ENCODE results near the gene TMEM94. TPM values are rescaled to one million over a fixed set of nuclear protein-coding genes. Genes with fewer than 3 reads are reported as not detected.

The TMEM94 gene
- total and polyA plus RNA-seq, 2 experiments from 2014 or later = 43.5 to 53.5 TPM

GRCh38 chr17:75486151-75486550 is 29.7 kb downstream of the TMEM94 start:
- H3K9me2 ChIP-seq (replicated peaks; ENCODE audit: insufficient read depth) = no peaks in the 10 kb centered on the region

GRCh38 chr17:75486951-75487350 is 30.5 kb downstream of the TMEM94 start:
- no peaks in the 10 kb centered on the region for H3K27me3 ChIP-seq
- no peaks in the 10 kb centered on the region for H3K9me3 ChIP-seq (ENCODE audit: low read depth)
- no peaks in the 10 kb centered on the region for H3K9me2 ChIP-seq (replicated peaks; ENCODE audit: insufficient read depth)
- WGBS (ENCODE audit: low lambda C conversion rate, missing lambda C conversion rate) = 97% methylated on average over 5 of the region's 5 CpGs
- peaks cover 12% of the 10 kb centered on the region for H4K20me1 ChIP-seq (ENCODE audit: insufficient read depth, poor library complexity, severe bottlenecking)
- no peaks in the 10 kb centered on the region for H3K36me3 ChIP-seq (replicated peaks; ENCODE audit: insufficient read depth, low read depth)
- TF ChIP-seq EZH2 (IDR thresholded peaks at IDR 0.05; ENCODE audit: borderline replicate concordance) (no peak), CTCF (IDR thresholded peaks at IDR 0.05; ENCODE audit: poor library complexity) (no peak), EZH2phosphoT487 (IDR thresholded peaks at IDR 0.05; ENCODE audit: low read depth, severe bottlenecking, unreplicated experiment) (no peak)
- H3K27ac ChIP-seq = no peak overlapping the region
- no peak for DNase-seq (ENCODE audit: low spot score)
- H3K79me2 ChIP-seq = peaks cover 24% of the 10 kb centered on the region
- peaks cover 5% of the 10 kb centered on the region for H3K4me1 ChIP-seq (ENCODE audit: insufficient read depth)
- no peak overlapping the region for H3K4me2 ChIP-seq
- H3K4me3 ChIP-seq = no peak overlapping the region
- H2AFZ ChIP-seq = no peak overlapping the region

More at GRCh38 chr17:75486151-75486550, 29.7 kb downstream of the TMEM94 start:
- no peak for DNase-seq (ENCODE audit: low spot score)
- TF ChIP-seq EZH2 (IDR thresholded peaks at IDR 0.05; ENCODE audit: borderline replicate concordance) = no peak
- TF ChIP-seq EZH2phosphoT487 (IDR thresholded peaks at IDR 0.05; ENCODE audit: low read depth, severe bottlenecking, unreplicated experiment) = no peak
- TF ChIP-seq CTCF (IDR thresholded peaks at IDR 0.05; ENCODE audit: poor library complexity) = no peak
- Histone ChIP-seq H3K4me2 (no peak overlapping the region), H3K4me1 (ENCODE audit: insufficient read depth) (peaks cover 13% of the 10 kb centered on the region), H3K27ac (no peak overlapping the region), H3K4me3 (no peak overlapping the region), H3K79me2 (peaks cover 25% of the 10 kb centered on the region), H2AFZ (no peak overlapping the region), H3K27me3 (no peaks in the 10 kb centered on the region), H3K9me3 (ENCODE audit: low read depth) (no peaks in the 10 kb centered on the region), H4K20me1 (ENCODE audit: insufficient read depth, poor library complexity, severe bottlenecking) (peaks cover 19% of the 10 kb centered on the region), H3K36me3 (replicated peaks; ENCODE audit: insufficient read depth, low read depth) (no peaks in the 10 kb centered on the region)
- WGBS (ENCODE audit: low lambda C conversion rate, missing lambda C conversion rate) = 98% methylated on average over 14 of the region's 14 CpGs

GRCh38 chr17:75487351-75488070 is 31.1 kb downstream of the TMEM94 start:
- Histone ChIP-seq H3K36me3 (replicated peaks; ENCODE audit: insufficient read depth, low read depth) (no peaks in the 10 kb centered on the region), H4K20me1 (ENCODE audit: insufficient read depth, poor library complexity, severe bottlenecking) (peaks cover 11% of the 10 kb centered on the region), H2AFZ (no peak overlapping the region), H3K27ac (no peak overlapping the region), H3K9me3 (ENCODE audit: low read depth) (no peaks in the 10 kb centered on the region), H3K4me3 (no peak overlapping the region), H3K4me2 (no peak overlapping the region), H3K79me2 (peaks cover 19% of the 10 kb centered on the region), H3K9me2 (replicated peaks; ENCODE audit: insufficient read depth) (no peaks in the 10 kb centered on the region), H3K27me3 (no peaks in the 10 kb centered on the region), H3K4me1 (ENCODE audit: insufficient read depth) (no peaks in the 10 kb centered on the region)
- 83% methylated on average over 12 of the region's 12 CpGs for WGBS (ENCODE audit: low lambda C conversion rate, missing lambda C conversion rate)
- DNase-seq (ENCODE audit: low spot score) = no peak
- TF ChIP-seq EZH2 (IDR thresholded peaks at IDR 0.05; ENCODE audit: borderline replicate concordance) (no peak), CTCF (IDR thresholded peaks at IDR 0.05; ENCODE audit: poor library complexity) (no peak), EZH2phosphoT487 (IDR thresholded peaks at IDR 0.05; ENCODE audit: low read depth, severe bottlenecking, unreplicated experiment) (no peak)

Measured in hepatocyte (in vitro differentiated cells).